Progenitor cell of endocrine pancreas (in vitro differentiated cells): Measurements from ENCODE around the gene FXYD4. TPM values are rescaled to one million over a fixed set of nuclear protein-coding genes. Genes with fewer than 3 reads are reported as not detected.

Experiments
- DNase-seq: peaks from one replicate; pipeline ENCODE4 v3.0.0; 2021; ENCODE audit warnings: low spot score; ENCODE audit not compliant: unreplicated experiment
- H3K27ac Mint-ChIP-seq: 2 replicates; pipeline ENCODE4 v1.8.0; 2021; ENCODE audit warnings: mild to moderate bottlenecking, moderate library complexity, mixed read lengths
- H3K27me3 Mint-ChIP-seq: 2 replicates; pipeline ENCODE4 v1.8.0; 2021; ENCODE audit warnings: mixed read lengths
- H3K36me3 Mint-ChIP-seq: 2 replicates; pipeline ENCODE4 v1.8.0; 2022; ENCODE audit warnings: mixed read lengths; ENCODE audit not compliant: insufficient read depth
- H3K4me1 Mint-ChIP-seq: 2 replicates; pipeline ENCODE4 v1.8.0; 2021; ENCODE audit warnings: low read depth, mixed read lengths
- H3K4me3 Mint-ChIP-seq: 2 replicates; pipeline ENCODE4 v1.8.0; 2021; ENCODE audit warnings: low read depth, mild to moderate bottlenecking, moderate library complexity, mixed read lengths
- H3K9me3 Mint-ChIP-seq: 2 replicates; pipeline ENCODE4 v1.8.0; 2021; ENCODE audit warnings: low read depth, mixed read lengths
- total RNA-seq: library from RNA; stranded (reverse); gene quantifications from 2 replicates; pipeline ENCODE4 v1.2.1, GENCODE V29; 2021
- TF ChIP-seq, protein P1 (sequence below): fragments of 200-600 bp; sonication (generic); IDR thresholded peaks from one replicate; pipeline ENCODE4 v1.5.0; 2021; ENCODE audit warnings: antibody characterized with exemption, mild to moderate bottlenecking; ENCODE audit not compliant: unreplicated experiment

Gene FXYD4
- total RNA-seq, 1 donor from 2014 or later: not detected

DNA sequence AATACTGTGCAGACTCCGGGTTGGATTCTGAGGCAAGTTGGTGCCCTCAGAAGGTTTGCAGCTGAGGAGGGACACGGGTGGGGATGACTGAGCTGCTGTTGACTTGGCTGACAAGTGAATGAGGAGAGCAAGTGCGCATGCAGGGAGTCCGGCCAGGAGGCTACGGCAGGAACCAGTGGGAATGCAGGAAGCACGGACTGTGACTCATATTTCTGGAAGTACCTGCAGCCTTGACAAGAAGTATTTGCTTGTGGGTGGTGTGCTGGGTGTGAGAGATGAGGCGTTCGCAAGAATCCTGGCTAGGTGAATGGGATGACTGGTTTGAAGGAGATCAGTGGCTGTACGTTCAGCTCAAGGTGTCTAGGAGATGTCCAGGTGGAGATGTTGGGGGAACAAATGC, 30.8 kb upstream of the FXYD4 start:
- Mint-ChIP-seq H3K9me3 (no peaks in the 10 kb centered on the region), H3K36me3 (no peaks in the 10 kb centered on the region), H3K27ac (no peak overlapping the region), H3K4me1 (peaks cover 13% of the 10 kb centered on the region), H3K27me3 (peaks cover 13% of the 10 kb centered on the region), H3K4me3 (no peak overlapping the region)
- TF ChIP-seq, protein P1, sequence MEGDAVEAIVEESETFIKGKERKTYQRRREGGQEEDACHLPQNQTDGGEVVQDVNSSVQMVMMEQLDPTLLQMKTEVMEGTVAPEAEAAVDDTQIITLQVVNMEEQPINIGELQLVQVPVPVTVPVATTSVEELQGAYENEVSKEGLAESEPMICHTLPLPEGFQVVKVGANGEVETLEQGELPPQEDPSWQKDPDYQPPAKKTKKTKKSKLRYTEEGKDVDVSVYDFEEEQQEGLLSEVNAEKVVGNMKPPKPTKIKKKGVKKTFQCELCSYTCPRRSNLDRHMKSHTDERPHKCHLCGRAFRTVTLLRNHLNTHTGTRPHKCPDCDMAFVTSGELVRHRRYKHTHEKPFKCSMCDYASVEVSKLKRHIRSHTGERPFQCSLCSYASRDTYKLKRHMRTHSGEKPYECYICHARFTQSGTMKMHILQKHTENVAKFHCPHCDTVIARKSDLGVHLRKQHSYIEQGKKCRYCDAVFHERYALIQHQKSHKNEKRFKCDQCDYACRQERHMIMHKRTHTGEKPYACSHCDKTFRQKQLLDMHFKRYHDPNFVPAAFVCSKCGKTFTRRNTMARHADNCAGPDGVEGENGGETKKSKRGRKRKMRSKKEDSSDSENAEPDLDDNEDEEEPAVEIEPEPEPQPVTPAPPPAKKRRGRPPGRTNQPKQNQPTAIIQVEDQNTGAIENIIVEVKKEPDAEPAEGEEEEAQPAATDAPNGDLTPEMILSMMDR: no peak
- DNase-seq: no peak

DNA sequence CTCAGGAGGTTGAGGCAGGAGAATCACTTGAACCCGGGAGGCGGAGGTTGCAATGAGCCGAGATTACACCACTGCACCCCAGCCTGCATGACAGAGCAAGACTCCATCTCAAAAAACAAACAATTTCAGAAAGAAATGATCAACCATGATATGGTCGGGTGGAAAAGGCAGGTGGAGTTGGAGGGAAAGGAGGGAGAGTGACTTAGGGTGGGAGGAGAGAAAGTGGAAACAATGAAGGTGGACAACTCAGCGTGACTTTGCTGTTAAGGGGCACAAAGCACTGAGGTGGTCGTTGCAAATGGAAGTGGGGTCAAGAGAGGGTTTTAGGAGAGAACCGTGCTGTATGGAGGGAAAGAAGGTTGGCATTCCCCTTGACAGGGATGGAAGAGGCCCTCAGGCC, 30.0 kb upstream of the FXYD4 start:
- H3K4me1 Mint-ChIP-seq: peaks cover 13% of the 10 kb centered on the region
- no peaks in the 10 kb centered on the region for H3K9me3 Mint-ChIP-seq
- TF ChIP-seq, protein P1: no peak
- DNase-seq: no peak
- peaks cover 13% of the 10 kb centered on the region for H3K27me3 Mint-ChIP-seq
- H3K36me3 Mint-ChIP-seq: no peaks in the 10 kb centered on the region
- no peak overlapping the region for H3K27ac Mint-ChIP-seq
- H3K4me3 Mint-ChIP-seq: no peak overlapping the region

DNA sequence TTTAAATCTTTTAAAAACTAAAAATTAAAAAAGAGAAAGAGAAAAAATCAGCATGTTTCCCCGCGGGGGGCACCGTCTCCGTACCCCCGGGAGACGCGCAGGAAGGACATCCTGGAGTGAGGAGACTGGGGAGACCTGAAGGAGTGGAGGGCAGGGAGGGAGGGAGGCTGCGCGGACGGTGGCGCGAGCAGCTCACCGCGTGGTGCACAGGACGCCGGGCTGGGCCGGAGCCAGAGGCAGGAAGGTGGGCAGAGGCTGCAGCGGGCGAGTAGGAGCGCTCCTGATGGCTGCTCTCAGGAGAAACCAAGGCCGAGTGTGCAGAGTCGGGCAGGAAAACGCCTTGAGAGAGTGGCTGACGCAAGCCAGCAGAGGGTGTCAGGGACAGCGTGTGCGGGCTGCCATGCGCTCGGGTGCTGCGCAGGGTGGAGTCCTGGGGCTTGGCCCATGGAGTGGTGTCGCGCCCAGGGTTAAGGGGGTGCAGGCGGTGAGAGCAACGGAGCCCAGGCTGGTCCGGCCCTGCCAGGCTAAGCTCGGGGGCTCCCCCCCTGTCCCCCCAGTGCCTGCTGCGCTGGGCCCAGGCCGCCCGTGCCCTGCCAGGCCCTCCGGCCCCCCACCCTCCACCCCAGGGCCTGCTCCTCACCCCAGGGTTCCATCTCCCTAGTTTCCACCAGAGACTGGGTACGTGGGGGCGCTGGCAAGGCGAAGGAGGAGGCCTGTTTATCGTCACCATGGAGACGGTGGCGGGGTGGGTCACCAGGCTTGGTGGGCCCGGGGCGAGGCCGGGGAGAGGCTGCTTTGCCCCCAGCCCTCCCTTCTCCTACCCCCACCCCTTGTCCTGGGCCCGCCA, 28.9 kb upstream of the FXYD4 start:
- Mint-ChIP-seq H3K27me3 (peaks cover 13% of the 10 kb centered on the region), H3K4me1 (peaks cover 5% of the 10 kb centered on the region), H3K36me3 (no peaks in the 10 kb centered on the region), H3K9me3 (no peaks in the 10 kb centered on the region), H3K4me3 (no peak overlapping the region), H3K27ac (no peak overlapping the region)
- TF ChIP-seq, protein P1: no peak
- DNase-seq: no peak

DNA sequence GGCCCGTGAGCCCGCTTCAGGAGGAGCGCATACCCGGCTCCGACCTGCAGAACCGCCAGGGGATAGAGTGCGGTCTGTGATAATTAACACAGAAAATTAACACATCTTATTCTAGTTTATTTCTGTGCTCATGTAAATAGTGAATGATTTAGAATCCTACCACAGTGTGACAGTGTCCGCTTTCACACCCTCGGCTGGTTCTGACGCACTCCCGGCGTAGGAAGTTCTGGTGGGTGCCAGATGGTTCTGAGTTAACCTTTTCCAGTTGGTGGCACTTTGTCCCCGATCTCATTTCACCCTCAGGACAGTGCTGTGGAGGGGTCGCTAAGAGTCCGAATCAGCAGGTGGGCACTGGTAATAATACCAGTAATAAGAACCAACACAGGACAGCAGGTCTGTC, 28.3 kb upstream of the FXYD4 start:
- Mint-ChIP-seq H3K4me1 (peaks cover under 1% of the 10 kb centered on the region), H3K4me3 (no peak overlapping the region), H3K36me3 (no peaks in the 10 kb centered on the region), H3K27ac (no peak overlapping the region), H3K9me3 (no peaks in the 10 kb centered on the region), H3K27me3 (peaks cover 13% of the 10 kb centered on the region)
- TF ChIP-seq, protein P1: no peak
- DNase-seq: no peak

DNA sequence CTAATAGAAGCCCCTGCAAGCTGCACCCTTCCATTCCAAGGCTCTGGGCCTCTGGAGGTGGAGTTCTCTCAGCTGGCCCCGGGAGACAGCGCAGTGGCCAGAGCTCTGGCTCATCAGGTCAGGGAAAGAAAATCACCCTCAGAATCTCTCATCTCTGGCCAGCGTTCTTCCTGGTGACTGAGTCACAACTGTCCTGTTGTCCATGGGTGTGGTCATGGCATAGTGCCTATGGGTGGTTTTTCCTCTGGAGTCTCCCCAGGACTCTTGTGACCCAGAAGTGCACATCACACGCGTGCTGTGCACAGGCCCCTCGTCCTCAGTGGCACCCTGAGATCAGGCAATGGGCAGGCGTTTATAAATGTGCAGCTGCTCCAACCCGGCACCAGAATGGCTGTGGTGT, 27.4 kb upstream of the FXYD4 start:
- Mint-ChIP-seq H3K27me3 (peaks cover 13% of the 10 kb centered on the region), H3K27ac (no peak overlapping the region), H3K4me1 (peaks cover 3% of the 10 kb centered on the region), H3K36me3 (no peaks in the 10 kb centered on the region), H3K9me3 (no peaks in the 10 kb centered on the region), H3K4me3 (no peak overlapping the region)
- DNase-seq: no peak
- TF ChIP-seq, protein P1: no peak
